HG02885 (cell line): Measurements from ENCODE around the gene ATXN10.

Experiments
- ATAC-seq: cut with Tn5 transposase; IDR thresholded peaks from one replicate; pipeline ENCODE4 v1.9.1; 2021; ENCODE audit warnings: mild to moderate bottlenecking; ENCODE audit not compliant: unreplicated experiment, poor library complexity

The ATXN10 gene

DNA sequence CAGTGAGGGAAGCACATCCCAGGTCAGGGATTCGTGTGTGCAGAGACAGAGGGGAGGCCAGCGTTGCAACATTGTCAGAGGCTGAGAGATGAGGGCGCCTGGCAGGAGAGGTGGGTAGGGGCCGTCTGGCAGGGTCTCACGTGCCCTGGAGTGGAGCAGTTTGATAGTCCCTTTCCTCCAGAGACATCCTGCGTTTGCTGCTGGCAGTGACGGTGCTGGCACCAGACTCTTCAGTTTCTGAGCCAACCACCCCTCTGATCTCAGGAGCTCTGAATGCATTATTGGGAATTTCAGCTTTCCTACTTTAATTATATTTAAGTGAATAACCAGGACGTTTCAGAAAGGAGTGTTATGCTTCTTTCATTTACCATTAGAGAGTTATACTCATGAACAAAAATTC, 168.8 kb downstream of the ATXN10 start:
- ATAC-seq: no peak

DNA sequence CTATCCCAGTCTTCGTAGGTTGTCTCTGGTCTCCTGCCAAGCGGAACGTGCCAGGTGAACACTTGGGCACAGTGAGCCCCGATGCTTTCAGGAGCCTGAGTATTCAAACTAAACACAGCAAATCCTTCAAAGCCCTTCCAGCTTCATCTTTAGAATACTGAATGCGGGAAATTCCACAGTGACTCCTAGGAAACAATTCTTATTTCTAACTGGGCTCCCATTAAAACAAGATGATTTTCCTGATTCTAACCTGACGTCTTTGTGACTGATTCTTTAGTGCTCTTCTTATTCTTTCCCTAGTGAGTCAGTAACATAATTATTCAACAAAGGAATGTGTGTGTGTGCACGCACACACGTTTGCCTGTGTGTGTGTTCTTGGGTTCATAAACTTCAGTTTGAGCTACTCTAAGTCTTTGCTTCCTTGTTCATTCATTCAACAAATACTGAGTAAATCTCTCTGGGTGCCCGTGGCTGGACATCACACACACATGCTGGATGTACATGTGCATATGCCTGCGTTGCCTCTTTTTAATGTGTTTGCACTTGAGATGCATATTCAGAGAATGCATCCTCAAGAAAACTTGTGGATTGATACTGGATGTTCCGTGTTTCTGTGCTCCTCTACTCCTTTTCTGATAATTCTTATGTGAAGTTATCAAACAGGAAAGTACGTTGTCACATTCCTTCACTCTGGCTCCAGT, 170.8 kb downstream of the ATXN10 start:
- ATAC-seq: no peak

DNA sequence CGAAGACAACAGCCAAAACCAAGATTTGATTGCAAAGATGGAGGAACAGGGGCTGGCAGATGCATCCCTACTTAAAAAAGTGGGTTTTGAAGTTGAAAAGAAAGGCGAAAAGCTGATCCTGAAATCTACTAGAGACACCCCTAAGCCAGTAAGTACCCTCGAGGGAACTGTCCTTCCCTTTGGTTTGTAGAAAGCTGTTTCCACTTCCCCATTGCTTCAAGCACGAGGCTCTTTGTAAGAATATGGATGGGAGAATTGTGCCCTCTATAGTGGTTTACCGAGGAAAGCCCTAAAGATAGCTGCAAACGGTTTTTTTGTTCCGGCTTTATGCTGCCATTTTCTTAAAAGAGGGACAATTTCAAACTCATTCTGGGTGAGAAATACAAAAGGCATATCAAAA, 171.4 kb downstream of the ATXN10 start:
- no peak for ATAC-seq

- ATAC-seq: no peak
These were observed 172.4 kb downstream of the ATXN10 start for GRCh38 chr22:45843986-45844385.

GRCh38 chr22:45845076-45845487, 173.4 kb downstream of the ATXN10 start:
- no peak for ATAC-seq

DNA sequence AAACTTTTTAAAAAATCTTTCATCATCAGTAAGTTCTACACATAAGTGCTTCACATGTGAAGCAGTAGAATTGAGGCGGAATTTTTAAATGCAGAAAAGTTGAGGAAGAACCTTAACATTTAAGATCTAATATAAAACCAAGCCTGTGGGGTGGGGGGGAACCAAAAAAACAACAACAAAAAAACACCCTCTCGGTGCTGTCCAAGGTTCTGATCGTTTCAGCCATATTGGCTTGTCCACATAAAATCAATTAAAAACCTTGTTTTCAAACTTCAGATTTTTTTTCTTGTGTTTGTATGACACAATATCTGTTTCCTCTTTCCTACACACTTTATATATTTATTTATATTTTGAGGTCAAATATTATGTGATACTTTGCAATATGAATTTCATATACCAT, 175.3 kb downstream of the ATXN10 start:
- no peak for ATAC-seq

- no peak for ATAC-seq
These were observed 177.3 kb downstream of the ATXN10 start for GRCh38 chr22:45848904-45849303.

DNA sequence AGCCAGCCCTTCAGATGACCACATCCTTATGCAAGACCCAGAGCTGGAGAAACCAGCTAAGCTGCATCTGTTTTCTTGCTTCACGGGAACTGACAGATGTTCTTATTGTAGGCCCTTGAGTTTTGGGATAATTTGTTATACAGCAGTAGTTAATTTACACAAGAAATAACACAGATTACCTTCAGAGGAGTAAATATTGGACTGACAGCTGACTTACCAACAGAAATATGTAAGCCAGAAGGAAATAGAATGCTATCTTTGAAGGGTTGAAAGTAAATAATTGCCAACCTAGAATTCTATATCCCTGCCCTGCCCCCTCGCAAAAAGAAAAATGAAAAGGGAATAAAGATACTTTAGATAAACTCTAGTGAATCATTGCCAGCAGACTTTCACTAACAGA, 181.2 kb downstream of the ATXN10 start:
- ATAC-seq: no peak

DNA sequence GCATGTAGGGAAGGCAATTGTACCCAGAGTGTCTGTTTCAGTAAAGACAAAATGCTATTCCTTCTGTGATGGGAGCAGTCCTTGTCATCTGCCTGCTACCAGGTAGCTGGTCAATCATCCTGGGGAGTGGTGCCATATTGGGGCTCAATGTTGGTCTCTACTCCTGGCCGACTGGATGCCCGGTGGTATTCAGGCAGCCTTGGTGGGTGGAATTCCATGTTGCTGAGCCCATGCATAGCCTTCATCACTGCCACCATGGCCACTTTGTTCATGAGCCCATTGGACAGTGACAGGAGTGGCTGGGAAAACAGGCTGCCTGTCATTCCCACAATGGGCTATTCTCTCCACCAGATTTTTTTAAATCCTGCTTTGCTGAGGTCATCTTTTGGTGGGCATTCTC, 184.3 kb downstream of the ATXN10 start:
- no peak for ATAC-seq

DNA sequence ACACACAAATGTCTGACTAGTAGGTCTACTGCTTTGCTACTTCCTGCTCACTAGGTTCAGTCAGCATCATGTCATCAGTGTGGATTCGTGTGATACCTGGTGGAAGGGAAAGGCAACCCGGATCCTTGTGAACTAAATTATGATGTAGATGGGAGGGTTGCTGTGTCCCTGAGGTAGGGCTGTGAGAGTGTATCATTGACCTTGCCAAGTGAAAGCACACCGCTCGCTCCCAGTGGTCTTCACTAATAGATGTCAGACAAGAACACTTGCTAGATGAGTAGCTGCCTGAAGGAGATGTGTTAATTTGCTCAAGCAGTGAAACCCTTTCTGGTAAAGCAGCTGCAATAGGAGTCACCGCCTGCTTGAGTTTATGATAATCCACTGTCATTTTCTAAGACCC, 185.9 kb downstream of the ATXN10 start:
- no peak for ATAC-seq

DNA sequence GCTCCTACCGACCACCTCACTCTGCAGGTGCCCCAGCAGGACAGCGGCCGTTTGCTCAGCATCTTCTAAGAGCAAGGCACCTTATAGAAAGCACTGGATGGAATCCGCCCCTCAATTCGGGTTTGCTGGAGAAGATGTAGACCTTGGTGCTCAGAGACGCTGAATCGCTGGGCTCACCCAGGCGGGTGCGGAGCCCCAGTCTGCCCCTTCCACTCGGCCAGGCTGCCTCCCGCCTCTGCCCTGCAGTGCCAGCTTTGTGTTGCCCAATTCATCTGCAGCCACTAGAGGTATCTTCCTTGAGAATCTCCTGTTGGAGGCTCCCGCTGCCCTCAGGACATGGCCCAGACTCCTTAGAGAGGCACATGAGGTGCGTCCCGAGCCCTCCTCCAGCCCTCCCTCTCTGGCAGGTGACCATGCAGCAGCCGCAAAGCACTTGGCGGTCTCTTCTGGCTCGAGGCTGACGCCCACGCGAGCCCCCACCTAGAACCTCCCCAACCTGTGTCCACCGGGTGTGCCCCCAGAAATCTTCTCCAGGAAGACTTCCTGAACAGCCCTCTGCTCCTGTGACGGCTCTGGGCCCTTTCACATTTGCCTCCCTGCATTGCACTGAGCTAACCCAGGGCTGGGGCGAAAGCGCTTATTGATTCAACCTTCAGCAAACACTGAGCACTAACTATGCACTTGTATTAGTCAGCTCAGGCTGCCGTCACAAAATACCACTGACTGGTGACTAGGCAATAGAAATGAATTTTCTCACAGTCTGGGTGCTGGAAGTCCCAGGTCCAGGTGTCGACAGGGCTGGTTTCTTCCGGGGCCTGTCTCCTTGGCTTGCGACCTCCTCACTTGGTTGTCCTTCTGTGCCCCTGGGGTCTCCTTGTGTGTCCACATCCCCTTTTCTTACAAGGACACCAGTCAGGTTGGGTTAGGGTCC, 187.9 kb downstream of the ATXN10 start:
- ATAC-seq: no peak

GRCh38 chr22:45860201-45860600, 188.6 kb downstream of the ATXN10 start:
- no peak for ATAC-seq

DNA sequence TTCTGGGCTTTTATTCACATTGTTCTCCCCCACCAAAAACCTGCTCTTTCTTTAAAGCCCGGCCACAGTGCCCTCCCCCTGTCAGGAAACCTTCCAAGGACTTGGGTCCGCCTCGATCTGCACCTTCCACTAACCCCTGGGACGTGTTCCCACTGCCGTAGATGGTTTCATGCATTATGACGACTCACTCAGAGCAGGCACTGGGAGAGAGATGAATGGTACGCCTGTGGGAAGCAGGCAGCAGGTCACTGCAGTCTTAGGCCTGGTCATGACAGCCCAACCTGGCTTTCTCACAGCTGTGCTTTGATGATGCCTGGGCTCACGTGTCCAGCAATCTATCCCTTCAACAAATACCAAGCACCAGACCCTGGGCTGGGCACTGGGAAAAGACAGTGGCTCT, 189.6 kb downstream of the ATXN10 start:
- no peak for ATAC-seq

DNA sequence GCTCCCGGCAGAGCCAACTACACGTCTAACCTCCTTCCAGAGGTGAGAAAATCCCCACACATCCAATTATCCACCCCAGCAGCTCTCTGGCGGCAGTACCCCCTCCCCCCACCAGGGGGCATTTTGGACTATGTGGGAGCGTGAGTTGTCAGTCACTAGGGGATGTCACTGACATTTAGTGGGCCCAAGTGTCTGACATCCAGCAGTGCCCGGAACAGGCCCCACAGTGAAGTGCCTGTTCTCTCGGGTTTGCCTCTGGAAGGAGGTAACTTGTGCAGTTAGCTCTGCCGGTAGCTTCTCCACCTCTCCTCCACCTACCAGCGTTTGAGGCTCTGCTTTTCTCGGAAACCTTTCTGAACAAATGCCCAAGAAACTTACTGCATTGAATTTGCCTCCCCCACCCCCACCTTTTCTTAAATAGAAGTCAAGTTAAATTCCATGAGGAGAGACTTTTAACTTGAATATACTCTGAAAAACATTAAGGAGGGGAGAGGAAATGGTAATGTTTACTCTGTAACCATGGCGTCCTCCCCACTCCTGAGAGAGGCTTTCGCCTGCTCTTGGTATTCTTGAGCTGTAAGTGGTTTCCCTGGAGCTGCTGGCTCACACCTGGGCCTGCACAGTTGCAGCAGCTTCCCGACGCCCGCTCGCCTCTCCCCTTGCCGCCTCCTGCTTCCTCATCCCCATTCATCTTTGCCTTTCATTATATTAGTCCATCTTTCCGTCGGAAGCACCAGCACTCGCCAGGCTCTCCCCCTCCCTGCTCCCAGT, 192.5 kb downstream of the ATXN10 start:
- ATAC-seq: no peak

DNA sequence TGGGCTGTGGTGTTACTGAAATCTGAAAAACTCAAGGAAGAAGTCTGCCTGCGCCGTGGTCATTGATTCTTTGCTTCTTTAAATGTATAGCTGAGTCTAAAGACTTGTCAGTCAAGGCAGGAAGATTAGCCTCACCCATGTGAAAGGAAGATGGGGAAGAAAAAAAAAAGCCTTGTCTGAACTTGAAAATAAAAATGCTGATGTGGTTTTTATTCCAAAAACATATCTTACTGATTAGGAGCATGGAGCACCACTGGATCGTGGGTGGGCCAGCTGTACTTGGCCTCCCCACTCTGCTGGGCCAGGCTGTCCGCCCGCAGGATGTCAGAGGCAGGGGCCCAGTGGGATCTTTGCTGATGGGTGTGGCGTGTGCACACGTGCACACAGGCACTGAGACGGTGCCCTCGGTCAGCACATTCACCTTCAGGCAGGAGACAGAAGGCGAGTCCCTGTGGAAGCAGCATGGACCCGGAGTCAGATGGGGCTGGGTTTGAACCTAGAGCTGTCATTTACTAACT, 193.4 kb downstream of the ATXN10 start:
- no peak for ATAC-seq

DNA sequence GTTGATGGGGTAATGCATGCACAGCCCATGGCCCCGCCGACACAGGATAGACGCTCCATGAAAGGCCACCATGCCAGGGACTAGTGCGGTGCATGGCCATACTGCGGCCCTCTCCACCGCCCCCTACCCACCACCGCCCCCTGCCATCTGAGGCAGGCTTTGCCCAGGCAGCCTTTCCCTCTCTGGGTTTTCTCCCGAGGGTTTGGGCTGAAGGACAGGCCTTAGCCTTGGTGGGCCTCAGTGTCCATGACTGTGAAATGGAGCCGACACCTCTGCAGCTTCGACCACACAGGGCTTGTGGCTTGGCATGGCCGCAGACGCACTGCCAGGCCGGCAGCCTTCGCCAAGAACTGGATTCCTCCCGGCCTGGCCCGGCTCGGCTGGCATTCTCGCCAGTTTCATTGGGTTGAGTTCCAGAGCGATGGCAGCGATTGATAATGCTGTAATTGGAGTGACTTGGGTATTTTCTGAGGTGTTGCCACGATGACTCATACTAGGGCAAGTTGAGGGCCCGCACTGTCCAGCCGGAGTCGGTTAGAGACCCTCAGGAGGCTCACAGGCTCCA, 194.0 kb downstream of the ATXN10 start:
- ATAC-seq: no peak

- no peak for ATAC-seq
These were observed 194.6 kb downstream of the ATXN10 start for GRCh38 chr22:45866126-45866645.

DNA sequence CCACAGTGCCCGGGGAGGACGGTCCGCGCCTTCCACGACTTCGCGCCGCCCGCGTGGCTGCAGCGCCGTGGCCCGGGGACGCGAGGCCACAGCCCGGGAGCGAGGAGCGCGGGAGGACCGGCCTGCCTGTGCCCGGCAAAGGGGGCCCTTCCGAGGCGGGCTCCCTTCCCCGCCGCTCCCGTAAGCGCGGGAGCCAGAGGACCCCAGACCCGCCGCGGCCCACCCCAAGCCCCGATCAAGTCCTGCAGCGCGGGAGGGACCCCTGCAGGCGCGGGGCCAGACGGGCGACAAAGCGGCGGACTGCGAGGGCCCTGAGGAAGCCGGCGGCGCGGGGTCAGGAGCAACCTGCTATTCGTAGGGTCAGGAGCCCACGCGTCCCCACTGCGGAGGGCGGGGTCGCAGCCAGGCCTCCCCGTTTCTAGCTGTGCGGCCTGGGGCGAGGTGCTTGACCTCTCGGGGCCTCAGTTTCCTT, 195.0 kb downstream of the ATXN10 start:
- no peak for ATAC-seq

- ATAC-seq: no peak
These were observed 195.7 kb downstream of the ATXN10 start for GRCh38 chr22:45867118-45867905.
